Right lobe of liver (tissue), 4 donors: ENCODE measurements around the gene KYAT1.

Experiments used
- POLR2A ChIP-seq: fragments of 450-650 bp; IDR thresholded peaks from one replicate; pipeline ENCODE4 v1.6.1; 2017; ENCODE audit warnings: antibody characterized with exemption, mild to moderate bottlenecking
- TF ChIP-seq, protein P1 (sequence below), 4 donors: fragments of 200-600 bp in 3 of 4; fragments of 450-650 bp in 1 of 4; IDR thresholded peaks; one replicate each; pipeline versions ENCODE4 v1.5.1 to v1.8.0; 2016 to 2022; ENCODE audit warnings: antibody characterized with exemption in 4 of 4, mild to moderate bottlenecking in 2 of 4
- donor health status: DM: no; HTN: no; CAD: no.
- donor health status: DM: no; HTN: no; CAD: no.
- donor health status: DM: no; HTN: yes; CAD: no.

GRCh38 chr9:128895556-128895955 lies 13.8 kb upstream of the KYAT1 start:
- TF ChIP-seq, protein P1, sequence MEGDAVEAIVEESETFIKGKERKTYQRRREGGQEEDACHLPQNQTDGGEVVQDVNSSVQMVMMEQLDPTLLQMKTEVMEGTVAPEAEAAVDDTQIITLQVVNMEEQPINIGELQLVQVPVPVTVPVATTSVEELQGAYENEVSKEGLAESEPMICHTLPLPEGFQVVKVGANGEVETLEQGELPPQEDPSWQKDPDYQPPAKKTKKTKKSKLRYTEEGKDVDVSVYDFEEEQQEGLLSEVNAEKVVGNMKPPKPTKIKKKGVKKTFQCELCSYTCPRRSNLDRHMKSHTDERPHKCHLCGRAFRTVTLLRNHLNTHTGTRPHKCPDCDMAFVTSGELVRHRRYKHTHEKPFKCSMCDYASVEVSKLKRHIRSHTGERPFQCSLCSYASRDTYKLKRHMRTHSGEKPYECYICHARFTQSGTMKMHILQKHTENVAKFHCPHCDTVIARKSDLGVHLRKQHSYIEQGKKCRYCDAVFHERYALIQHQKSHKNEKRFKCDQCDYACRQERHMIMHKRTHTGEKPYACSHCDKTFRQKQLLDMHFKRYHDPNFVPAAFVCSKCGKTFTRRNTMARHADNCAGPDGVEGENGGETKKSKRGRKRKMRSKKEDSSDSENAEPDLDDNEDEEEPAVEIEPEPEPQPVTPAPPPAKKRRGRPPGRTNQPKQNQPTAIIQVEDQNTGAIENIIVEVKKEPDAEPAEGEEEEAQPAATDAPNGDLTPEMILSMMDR (IDR thresholded peaks at IDR 0.05) = no peak
- no peak for TF ChIP-seq POLR2A
